ENCODE results near the gene ZNF536.
"Not testable (repeated sequence)": the region's sequence is repeated elsewhere in the genome, so short reads cannot be mapped to it uniquely, and the experiment has no call there.

Gene ZNF536

GRCh38 chr19:30387311-30388115 lies 15.3 kb downstream of the ZNF536 start:
- DNase-seq (ENCODE audit: low spot score), result no peak
- no peak for FAIRE-seq

DNA sequence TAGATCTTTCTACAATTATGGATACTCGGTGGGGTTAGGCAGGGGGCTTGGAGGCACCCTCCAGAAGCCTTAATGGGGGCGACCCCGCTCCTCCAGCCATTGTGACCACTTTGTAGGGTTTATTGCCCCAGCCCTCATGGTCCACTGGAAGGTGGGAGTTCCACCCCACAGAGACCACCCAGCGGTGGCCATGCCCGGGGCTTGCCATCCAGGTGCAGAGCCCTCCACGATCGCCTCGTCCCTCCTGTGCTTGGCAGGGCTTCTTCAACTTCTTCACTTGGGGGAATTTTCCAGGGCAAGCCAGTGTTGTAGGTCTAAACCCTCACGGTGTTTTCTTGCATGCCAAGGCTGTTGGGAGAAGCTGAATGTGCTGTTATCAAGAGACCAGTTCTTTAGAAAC lies 16.1 kb downstream of the ZNF536 start:
- FAIRE-seq, result no peak

DNA sequence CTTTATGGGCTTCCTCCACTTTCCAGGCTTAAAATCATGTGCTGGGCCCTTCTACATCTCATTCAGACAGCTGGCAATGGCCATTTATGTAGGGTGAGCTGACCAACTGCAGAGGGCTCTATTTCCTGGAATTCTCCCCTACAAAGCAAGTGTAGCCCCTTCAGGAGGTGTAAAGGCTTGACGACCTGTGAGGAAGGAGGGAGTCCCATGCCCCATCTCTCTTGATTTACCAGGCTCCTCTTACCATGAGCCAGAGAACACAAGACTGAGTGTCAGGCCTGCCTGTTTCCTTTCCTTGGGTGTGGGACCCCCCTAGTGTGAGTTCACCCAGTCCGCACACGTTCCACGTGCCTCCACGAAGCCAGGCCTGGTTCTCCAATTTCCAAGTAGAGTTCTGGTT lies 16.6 kb downstream of the ZNF536 start:
- FAIRE-seq, result no peak
- no peak for DNase-seq (ENCODE audit: low spot score)

More for the DNA sequence above, 16.1 kb downstream of the ZNF536 start:
- DNase-seq (ENCODE audit: low spot score), result no peak

DNA sequence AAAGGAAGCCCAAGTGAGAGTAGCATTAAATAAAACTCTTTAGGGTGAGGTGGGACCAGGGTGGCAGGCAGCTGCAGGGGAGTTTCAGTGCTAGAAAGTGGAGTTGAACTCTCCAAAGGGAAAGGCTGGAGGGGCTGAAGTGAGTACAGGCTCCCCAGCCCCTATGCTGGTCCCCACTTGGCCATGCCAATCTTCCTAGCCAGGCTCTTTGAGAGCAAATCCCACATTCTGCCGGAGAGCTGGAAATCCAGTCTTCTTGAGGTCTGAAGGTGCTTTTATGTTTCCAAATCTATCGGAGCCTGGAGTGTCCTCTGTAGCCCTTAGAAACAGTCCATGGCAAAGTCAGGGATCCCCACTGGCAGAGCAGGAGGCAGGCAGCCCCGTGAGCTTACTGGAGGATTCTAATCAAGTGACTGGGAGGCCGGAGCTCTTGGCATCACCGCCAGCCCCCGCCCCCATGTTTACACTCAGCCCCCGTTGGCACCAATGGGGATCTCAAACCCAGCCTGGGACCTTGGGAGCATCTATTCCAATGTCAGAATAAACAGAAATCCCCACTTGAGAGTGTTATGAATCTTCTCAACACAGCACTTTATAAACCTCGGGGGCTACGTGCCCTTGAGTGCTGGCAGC lies 18.3 kb downstream of the ZNF536 start:
- no peak for DNase-seq (ENCODE audit: low spot score)
- no peak for FAIRE-seq

GRCh38 chr19:30391052-30391451 lies 18.9 kb downstream of the ZNF536 start:
- DNase-seq (ENCODE audit: low spot score) (no peak), FAIRE-seq (no peak)

- no peak for FAIRE-seq
Observed at GRCh38 chr19:30391554-30392551, 19.7 kb downstream of the ZNF536 start.

DNA sequence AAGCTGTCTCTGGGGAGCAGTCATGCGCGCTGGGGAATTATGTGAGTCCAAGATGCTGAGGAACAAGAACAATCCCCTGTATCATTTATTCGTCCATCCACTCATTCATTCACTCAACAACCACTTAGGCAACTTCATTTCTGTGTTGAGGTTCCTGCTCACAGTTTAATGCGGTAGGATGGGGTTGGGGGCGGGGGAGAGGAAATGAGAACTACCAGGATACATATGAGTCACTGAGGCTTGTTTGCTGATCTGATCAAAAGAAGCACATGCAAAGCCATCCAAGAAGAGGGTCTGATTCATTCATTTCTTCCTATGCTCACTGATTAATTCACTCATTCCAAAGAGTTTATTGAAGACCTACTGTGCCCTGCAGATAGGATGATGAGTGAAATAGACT lies 20.9 kb downstream of the ZNF536 start:
- DNase-seq (ENCODE audit: low spot score), result no peak
- FAIRE-seq, result no peak

More at GRCh38 chr19:30391554-30392551, 19.7 kb downstream of the ZNF536 start:
- no peak for DNase-seq (ENCODE audit: low spot score)

GRCh38 chr19:30393729-30394480 lies 21.7 kb downstream of the ZNF536 start:
- no peak for FAIRE-seq
- no peak for DNase-seq (ENCODE audit: low spot score)

DNA sequence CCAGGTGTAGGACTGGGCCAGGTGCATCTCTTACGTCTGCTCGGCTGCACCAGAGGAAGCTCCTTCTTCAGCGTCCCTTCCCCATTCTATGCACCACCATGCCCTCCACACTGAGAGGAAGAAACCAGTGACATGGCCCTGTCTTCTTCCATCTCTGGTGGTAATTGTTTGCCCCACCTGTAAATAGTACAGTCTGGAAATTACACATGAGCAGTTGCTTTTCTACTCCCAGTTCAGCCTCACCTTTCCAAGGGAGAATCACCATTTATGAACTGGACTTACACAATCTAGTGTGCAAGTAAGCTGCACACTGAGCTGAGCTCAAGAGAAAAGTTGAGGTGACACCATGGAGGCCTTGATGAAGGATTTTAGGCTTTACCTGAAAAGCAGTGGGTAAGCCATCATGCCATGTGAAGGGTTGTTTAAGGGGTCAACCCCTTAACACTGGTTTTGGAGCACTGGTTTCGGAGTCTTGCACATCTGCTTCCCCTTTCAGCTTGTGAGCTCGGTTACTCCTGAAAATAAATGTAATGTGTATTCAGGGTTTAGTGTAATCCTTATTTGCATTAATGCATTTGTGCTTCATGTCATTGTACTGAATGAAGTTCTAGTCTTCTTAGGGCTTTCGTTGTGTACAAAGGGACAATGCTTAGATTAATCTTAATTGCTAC lies 22.4 kb downstream of the ZNF536 start:
- FAIRE-seq (no peak), DNase-seq (ENCODE audit: low spot score) (no peak)

GRCh38 chr19:30395283-30395682 lies 23.1 kb downstream of the ZNF536 start:
- FAIRE-seq (no peak), DNase-seq (ENCODE audit: low spot score) (no peak)

GRCh38 chr19:30398539-30398938 lies 26.4 kb downstream of the ZNF536 start:
- not testable (repeated sequence) for FAIRE-seq; DNase-seq (ENCODE audit: low spot score)

DNA sequence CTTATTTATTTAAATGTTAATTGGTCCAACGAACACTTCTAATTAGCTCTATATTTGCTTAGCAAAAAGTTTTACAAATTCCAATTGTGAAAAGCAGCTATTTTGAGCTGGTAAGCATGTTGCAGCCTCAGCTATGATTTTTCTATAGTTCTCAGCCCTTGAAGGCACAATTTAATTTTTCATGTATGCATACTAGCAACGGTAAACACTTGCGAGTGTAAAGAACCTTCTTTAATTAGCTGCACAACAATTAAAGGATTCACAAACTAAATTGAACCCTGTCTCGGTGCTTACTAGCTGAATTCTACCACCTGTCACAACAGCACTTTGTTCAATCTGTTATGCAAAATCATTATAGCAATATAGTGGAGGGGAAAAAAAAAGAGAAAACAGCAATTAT lies 29.8 kb downstream of the ZNF536 start:
- FAIRE-seq (no peak), DNase-seq (ENCODE audit: low spot score) (no peak)

DNA sequence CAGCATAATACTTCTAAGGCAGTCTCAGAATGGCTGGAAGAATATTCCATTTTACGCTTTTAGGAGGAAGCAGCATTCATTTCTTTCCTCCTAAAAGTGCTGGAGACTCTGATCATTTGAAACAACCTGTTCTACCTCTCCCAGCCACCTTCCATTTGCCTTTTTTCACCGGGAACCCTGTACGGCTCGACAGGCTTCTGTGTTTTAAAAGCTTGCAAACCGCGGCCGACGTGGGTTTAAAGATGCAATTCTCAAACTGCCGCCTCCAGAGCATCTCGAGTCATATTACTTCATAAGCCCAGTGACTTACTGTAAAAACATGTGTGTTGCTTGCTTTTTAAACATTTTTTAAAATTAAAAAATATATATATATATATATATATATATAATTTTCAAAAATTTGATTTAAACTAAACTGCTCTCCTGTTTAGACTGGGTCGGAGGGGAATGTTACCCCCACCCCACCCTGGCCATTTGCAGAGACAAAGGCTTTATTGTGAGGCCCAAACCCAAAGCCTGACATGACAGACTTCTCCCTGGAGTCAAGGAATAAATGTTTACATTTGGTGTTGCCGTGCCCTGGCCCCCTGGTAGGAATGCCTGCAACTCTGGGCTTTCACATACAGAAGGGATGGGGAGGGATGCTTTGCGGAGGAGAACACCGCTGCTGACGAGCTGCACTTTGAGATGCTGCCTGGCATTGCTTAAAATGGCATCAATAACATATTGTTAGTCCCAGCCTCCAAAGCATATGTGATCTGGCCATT lies 30.4 kb downstream of the ZNF536 start:
- DNase-seq (ENCODE audit: low spot score), result no peak
- FAIRE-seq, result no peak

DNA sequence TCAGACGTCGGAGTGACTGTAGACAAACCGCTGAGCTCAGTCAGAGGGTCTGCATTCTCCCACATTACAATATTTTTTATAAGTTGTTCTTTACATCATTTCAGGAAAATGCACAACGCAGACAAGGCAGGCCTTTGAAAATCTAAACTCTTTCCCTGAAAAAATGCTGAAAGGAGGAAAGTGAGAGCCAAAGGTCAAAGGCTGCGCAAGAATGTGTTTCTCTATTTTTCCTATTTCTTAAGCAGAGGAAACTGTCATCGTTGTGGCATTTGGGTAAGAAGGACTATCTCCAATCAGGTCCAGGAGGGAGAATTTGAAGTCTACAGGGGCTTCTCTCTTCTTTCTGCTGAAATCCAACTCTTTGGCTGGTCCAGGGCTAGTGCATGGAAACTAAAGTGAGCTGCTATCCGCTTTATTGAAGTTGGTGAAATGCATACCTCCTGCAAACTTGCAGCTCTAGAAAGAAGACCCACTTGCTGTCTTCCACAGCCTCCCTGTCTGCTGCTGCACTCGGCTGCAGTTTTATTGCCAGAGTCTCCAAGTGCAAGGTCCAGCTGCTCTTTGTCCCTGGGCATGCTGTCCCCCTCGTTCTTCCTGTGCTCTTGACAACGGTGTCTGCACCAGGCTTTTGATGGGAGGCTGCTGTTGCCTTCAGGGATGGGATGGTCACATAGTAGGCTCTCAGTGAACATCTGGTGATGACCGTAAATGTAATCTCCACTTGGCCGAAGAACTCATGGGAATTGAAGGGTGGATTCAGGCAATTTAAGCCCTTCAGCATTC lies 31.2 kb downstream of the ZNF536 start:
- DNase-seq (ENCODE audit: low spot score), result no peak
- no peak for FAIRE-seq

DNA sequence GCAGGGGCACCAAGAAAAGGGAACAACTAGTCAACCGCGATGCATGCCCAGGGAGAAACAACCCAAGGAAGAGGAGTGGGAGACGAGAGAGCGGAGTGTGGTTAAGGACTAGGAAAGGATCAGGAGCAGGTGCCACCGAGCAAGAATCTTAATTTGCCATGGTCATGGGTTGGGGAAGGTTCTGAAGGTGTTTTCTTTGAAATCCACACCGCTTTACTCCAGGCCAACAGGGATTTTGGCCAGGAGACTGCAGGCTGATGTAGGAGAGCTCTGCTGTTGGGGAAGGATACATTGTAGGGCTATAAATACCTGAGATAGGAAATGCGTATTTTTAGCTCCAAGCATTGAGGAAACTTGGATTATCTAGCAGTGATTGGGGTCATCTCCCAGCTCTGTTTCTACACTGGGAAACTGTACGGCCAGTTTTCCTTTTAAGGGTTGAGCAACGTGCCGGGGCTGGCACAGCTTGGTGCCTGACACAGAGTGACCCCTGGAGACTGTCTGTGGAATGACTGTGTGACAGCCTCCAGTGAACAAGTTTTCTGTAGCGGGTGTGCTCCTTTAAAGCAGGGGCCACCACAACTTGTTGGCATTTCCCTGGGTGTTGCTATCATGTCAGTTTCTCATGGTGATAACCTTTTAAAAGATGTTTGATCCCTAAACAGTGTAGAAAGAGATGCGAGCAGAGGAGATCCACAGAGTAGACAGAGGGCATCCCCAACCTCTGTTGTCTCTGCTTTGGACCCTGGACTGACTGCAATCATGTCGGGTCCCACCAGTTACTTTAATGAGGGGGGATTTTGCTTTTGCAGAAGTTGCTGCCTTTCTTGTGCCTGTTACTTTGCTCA lies 34.3 kb downstream of the ZNF536 start:
- FAIRE-seq (no peak), DNase-seq (ENCODE audit: low spot score) (no peak)

- no peak for DNase-seq (ENCODE audit: low spot score)
- FAIRE-seq, result no peak
Observed at GRCh38 chr19:30407068-30407709, 35.0 kb downstream of the ZNF536 start.

DNA sequence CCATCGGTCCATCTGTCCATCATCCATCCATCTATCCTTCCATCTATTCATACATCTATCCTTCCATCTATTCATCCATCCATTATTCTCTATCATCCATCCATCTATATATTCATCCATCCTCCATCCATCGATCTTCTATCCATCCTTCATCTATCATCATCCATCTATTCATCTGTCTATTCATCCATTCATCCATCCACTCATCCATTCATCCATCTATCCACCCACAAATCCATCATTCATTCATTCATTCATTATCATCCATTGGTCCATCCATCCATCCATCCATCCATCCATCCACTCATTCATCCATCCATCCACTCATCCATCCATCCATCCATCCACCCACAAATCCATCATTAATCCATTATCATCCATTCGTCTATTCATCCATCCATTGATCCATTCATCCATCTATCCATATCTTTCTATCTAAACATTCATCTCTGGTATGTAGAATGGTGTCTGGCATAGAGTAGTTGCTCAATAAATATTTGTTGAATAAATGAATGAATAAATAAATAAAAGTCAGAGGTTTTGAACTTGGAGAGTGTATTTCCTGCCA lies 36.6 kb downstream of the ZNF536 start:
- FAIRE-seq, result no peak
- DNase-seq (ENCODE audit: low spot score), result no peak

Measured in RCC 7860 (cell line).